Measurements from ENCODE around the gene ARL6IP5.

The ARL6IP5 gene

DNA sequence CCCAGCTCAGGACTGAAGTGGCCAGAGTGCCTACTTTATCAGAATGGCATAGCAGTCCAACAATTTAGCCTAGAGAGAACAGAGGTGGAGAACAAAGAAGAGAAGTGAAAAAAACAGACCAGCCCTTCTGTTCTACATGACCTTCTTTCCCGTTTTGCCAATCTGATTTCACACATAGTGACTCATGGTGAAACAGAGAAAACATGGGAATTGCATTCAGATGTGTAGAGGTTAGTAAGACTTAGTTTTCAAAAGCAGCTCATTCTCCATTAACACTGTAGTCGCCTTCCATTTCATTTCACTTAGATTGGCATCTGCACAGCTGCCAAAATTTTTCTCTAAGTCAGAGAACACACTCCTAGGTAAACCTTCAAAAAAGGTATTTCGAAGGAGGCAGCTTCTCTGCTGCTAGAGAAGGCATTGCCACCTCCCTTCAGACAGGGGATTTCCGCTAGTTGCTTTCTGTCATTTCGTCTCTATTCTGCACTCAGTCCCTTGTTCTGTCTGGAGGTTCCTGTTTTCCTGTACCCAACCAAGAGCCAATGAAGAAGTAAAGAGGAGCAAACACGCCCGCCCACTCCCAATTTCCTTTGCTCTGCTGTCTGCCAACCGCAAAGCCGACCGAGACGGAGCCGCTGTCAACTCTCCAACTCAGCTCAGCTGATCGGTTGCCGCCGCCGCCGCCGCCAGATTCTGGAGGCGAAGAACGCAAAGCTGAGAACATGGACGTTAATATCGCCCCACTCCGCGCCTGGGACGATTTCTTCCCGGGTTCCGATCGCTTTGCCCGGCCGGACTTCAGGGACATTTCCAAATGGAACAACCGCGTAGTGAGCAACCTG lies at the start of gene ARL6IP5:
Gene ARL6IP5, plus strand, starts transcription at position 612 of the 842 bp plus-strand sequence. Its CDS starts 111 bp downstream, at position 723.
- peak; percentile 77 for TF ChIP-seq PKNOX1 (IDR thresholded peaks at IDR 0.05)
- no peak for TF ChIP-seq LEF1 (IDR thresholded peaks at IDR 0.05; ENCODE audit: borderline replicate concordance)
- POLR2A ChIA-PET: interaction anchor here (1.1 to 2.6 kb wide), 2 partner anchors 9 to 32 kb away, joined by 4 to 7 read pairs; partner anchors contain the start of gene TMF1
- CTCF ChIA-PET: interaction anchor here (0.5 to 0.6 kb wide), 2 partner anchors 16 to 581 kb away, joined by 3 read pairs; no protein-coding TSS in a partner anchor
- DNase-seq (ENCODE audit: extremely low spot score): peak; percentile 82

DNA sequence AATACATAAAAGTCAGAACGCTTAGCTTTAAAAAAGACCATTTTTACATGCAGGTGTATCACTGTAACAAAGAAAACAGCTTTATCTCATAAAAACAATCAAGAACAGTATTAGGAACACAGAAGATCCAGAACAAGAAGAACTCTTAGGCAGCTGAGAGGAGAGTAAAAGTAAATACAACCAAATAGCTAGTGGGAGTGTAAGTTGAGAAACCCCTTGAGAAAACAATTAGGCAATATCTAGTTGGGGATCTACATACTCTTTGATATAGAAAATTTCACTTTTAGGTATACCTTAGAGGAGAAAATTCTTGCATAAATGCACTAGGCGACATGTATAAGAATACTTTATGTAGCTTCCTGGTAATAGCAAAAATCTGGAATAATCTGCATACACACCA lies 40.1 kb upstream of the ARL6IP5 start:
- POLR2A ChIA-PET: interaction anchor here (1.9 kb wide), 1 partner anchor 32 kb away, joined by 4 read pairs; the partner anchor contains the start of gene EOGT
- TF ChIP-seq FOXA1 (IDR thresholded peaks at IDR 0.05): no peak
- no peak for DNase-seq (ENCODE audit: extremely low spot score)
- CTCF ChIA-PET: no interaction called here

GRCh38 chr3:69048990-69049389 lies 35.7 kb upstream of the ARL6IP5 start:
- TF ChIP-seq FOXM1 (IDR thresholded peaks at IDR 0.05; ENCODE audit: borderline replicate concordance): no peak
- no peak for TF ChIP-seq FOXK2 (IDR thresholded peaks at IDR 0.05)
- no peak for TF ChIP-seq NFRKB (IDR thresholded peaks at IDR 0.05)
- TF ChIP-seq PKNOX1 (IDR thresholded peaks at IDR 0.05): no peak
- TF ChIP-seq ARNT (IDR thresholded peaks at IDR 0.05): no peak
- TF ChIP-seq FOXA1 (IDR thresholded peaks at IDR 0.05): no peak
- TF ChIP-seq LEF1 (IDR thresholded peaks at IDR 0.05; ENCODE audit: borderline replicate concordance): no peak
- TF ChIP-seq L3MBTL2 (conservative IDR thresholded peaks at IDR 0.05): no peak
- TF ChIP-seq ELF4 (IDR thresholded peaks at IDR 0.05): no peak
- no peak for TF ChIP-seq BHLHE40 (IDR thresholded peaks at IDR 0.05; ENCODE audit: borderline replicate concordance)
- no peak for TF ChIP-seq CTBP1 (IDR thresholded peaks at IDR 0.05; ENCODE audit: borderline replicate concordance)
- no peak for TF ChIP-seq SP1 (IDR thresholded peaks at IDR 0.05)
- no peak for TF ChIP-seq ZNF384 (IDR thresholded peaks at IDR 0.05)
- no peak for TF ChIP-seq HDGF (IDR thresholded peaks at IDR 0.05; ENCODE audit: borderline replicate concordance)
- TF ChIP-seq SUZ12 (IDR thresholded peaks at IDR 0.05): no peak
- no peak for TF ChIP-seq TARDBP (IDR thresholded peaks at IDR 0.05)
- POLR2A ChIA-PET: no interaction called here
- no peak for DNase-seq (ENCODE audit: extremely low spot score)
- CTCF ChIA-PET: no interaction called here

- TF ChIP-seq HDGF (IDR thresholded peaks at IDR 0.05; ENCODE audit: borderline replicate concordance) (no peak), ELF4 (IDR thresholded peaks at IDR 0.05) (peak; percentile 33; the same call in 1 of the 2 replicates), SUZ12 (IDR thresholded peaks at IDR 0.05) (no peak), L3MBTL2 (conservative IDR thresholded peaks at IDR 0.05) (no peak), PKNOX1 (IDR thresholded peaks at IDR 0.05) (no peak), FOXK2 (IDR thresholded peaks at IDR 0.05) (peak; percentile 69; the same call in 1 of the 2 replicates), CTBP1 (IDR thresholded peaks at IDR 0.05; ENCODE audit: borderline replicate concordance) (no peak), FOXM1 (IDR thresholded peaks at IDR 0.05; ENCODE audit: borderline replicate concordance) (no peak), ARNT (IDR thresholded peaks at IDR 0.05) (no peak), ZNF384 (IDR thresholded peaks at IDR 0.05) (no peak), SP1 (IDR thresholded peaks at IDR 0.05) (no peak), LEF1 (IDR thresholded peaks at IDR 0.05; ENCODE audit: borderline replicate concordance) (no peak), BHLHE40 (IDR thresholded peaks at IDR 0.05; ENCODE audit: borderline replicate concordance) (no peak), TARDBP (IDR thresholded peaks at IDR 0.05) (no peak)
- ChIA-PET CTCF (interaction anchor here (0.9 to 1.1 kb wide), 2 partner anchors 69 to 358 kb away, joined by 3 read pairs; no protein-coding TSS in a partner anchor), POLR2A (interaction anchor here (0.7 to 1.5 kb wide), 4 partner anchors 27 to 65 kb away, joined by 4 to 7 read pairs (median 6); partner anchors contain the start of genes ARL6IP5 and EOGT)
- DNase-seq (ENCODE audit: extremely low spot score): peak; percentile 97
These were observed 32.8 kb upstream of the ARL6IP5 start, which contains the start of gene TMF1 for GRCh38 chr3:69051756-69052471. TMF1 (minus strand) TSS chr3:69052333; CDS start chr3:69052086, 247 bp downstream.

- TF ChIP-seq CTBP1 (IDR thresholded peaks at IDR 0.05; ENCODE audit: borderline replicate concordance) (no peak), ZNF384 (IDR thresholded peaks at IDR 0.05) (no peak), L3MBTL2 (conservative IDR thresholded peaks at IDR 0.05) (peak; percentile 23; the same call in 1 of the 2 replicates)
- ChIA-PET POLR2A (interaction anchor here (1.2 to 1.5 kb wide), 3 partner anchors 27 to 39 kb away, joined by 6 to 7 read pairs (median 7); partner anchors contain the start of genes ARL6IP5 and EOGT), CTCF (interaction anchor here (0.9 kb wide), 1 partner anchor 69 kb away, joined by 3 read pairs; no protein-coding TSS in a partner anchor)
- DNase-seq (ENCODE audit: extremely low spot score): no peak
These were observed 32.3 kb upstream of the ARL6IP5 start for GRCh38 chr3:69052472-69052898.
